K562 (cell line): Measurements from ENCODE around the gene INPP5K. TPM values are rescaled to one million over a fixed set of nuclear protein-coding genes. Genes with fewer than 3 reads are reported as not detected.

Experiments
- ATAC-seq: fragments of 200-7000 bp; cut with Tn5 transposase; 3 replicates; pipeline ENCODE4 v1.9.1; 2020; ENCODE audit warnings: moderate library complexity
- BruUV-seq: library from RNA; stranded (reverse); fragments of 400-500 nt; replicated peaks from 2 replicates; lab custom pipeline; 2021; lab: Mats Ljungman, UMichigan
- CTCF ChIA-PET: fragments of 300-600 bp; formaldehyde crosslinking; extraction: SDS; loops from one replicate; lab custom pipeline; 2021; ENCODE audit warnings: low intra/inter-chr PET ratio; lab: Yijun Ruan, JAX
- POLR2A ChIA-PET: fragments of 300-600, 350-650 bp; sonication (Branson Sonifier 250); formaldehyde crosslinking; extraction: SDS; loops from one replicate; lab custom pipeline; 2021; ENCODE audit warnings: antibody characterized with exemption, inconsistent platforms; lab: Yijun Ruan, JAX
- DNase-seq, 4 experiments: peaks; one replicate each; pipeline versions ENCODE4 v3.0.0 to v3.0.0-alpha.2; 2011 to 2018; ENCODE audit warnings: low spot score in 3 of 4, mixed read lengths in 3 of 4; ENCODE audit errors: extremely low read depth in 1 of 4
- FAIRE-seq: peaks from 2 replicates; lab custom pipeline; 2011; peaks lifted over from hg19 to GRCh38; lab: Jason Lieb, UNC
- H2AFZ ChIP-seq: 2 replicates; pipeline ENCODE4 v1.6.0; 2011; ENCODE audit warnings: low read depth, low read length, control low read depth, inconsistent platforms
- H3K27ac ChIP-seq: fragments of 200-600 bp; 3 replicates; pipeline ENCODE4 v1.8.0; 2011; ENCODE audit warnings: low read depth, mild to moderate bottlenecking, control low read depth, inconsistent platforms, low read length, moderate library complexity, mixed read lengths; ENCODE audit errors: extremely low read depth
- H3K27me3 ChIP-seq, 2 experiments: fragments of 300-600 bp in 1 of 2; 2 replicates in 1 of 2; 3 replicates in 1 of 2; pipeline versions ENCODE4 v1.6.0 to v1.8.0; 2011; ENCODE audit warnings: inconsistent platforms in 2 of 2, low read length in 2 of 2, mild to moderate bottlenecking in 1 of 2, mixed read lengths in 1 of 2, moderate library complexity in 1 of 2; ENCODE audit not compliant: control insufficient read depth in 2 of 2, insufficient read depth in 2 of 2
- H3K36me3 ChIP-seq: fragments of 300-600 bp; 3 replicates; pipeline ENCODE4 v1.8.0; 2011; ENCODE audit warnings: mild to moderate bottlenecking, low read length, inconsistent platforms; ENCODE audit not compliant: control insufficient read depth, insufficient read depth
- H3K4me1 ChIP-seq, 2 experiments: fragments of 200-600 bp in 1 of 2; replicated peaks in 1 of 2; 2 replicates in 1 of 2; 3 replicates in 1 of 2; pipeline versions ENCODE4 v1.5.1 to v1.8.0; 2011; ENCODE audit warnings: inconsistent platforms in 2 of 2, low read length in 2 of 2, mild to moderate bottlenecking in 1 of 2, mixed read lengths in 1 of 2, moderate library complexity in 1 of 2; ENCODE audit not compliant: control insufficient read depth in 2 of 2, insufficient read depth in 2 of 2
- H3K4me2 ChIP-seq: 2 replicates; pipeline ENCODE4 v1.6.1; 2011; ENCODE audit warnings: low read length, control low read depth, inconsistent platforms, mixed read lengths; ENCODE audit not compliant: insufficient read depth
- H3K4me3 ChIP-seq: fragments of 200-600 bp; sonication (generic), shearing (Covaris generic); 2 replicates; pipeline ENCODE4 v1.5.1; 2016; ENCODE audit warnings: control low read depth, inconsistent platforms
- H3K79me2 ChIP-seq: fragments of 200-600 bp; 3 replicates; pipeline ENCODE4 v1.8.0; 2011; ENCODE audit warnings: low read length, inconsistent platforms; ENCODE audit not compliant: control insufficient read depth, insufficient read depth
- H3K9ac ChIP-seq, 2 experiments: 2 replicates each; pipeline versions ENCODE4 v1.6.0 to v1.6.1; 2011; ENCODE audit warnings: low read depth in 2 of 2, low read length in 2 of 2, control low read depth in 1 of 2, inconsistent platforms in 1 of 2, mild to moderate bottlenecking in 1 of 2, mixed read lengths in 1 of 2; ENCODE audit not compliant: insufficient read depth in 1 of 2
- H3K9me1 ChIP-seq: one replicate; pipeline ENCODE4 v1.6.0; 2011; ENCODE audit warnings: inconsistent platforms, mild to moderate bottlenecking, low read length, moderate library complexity; ENCODE audit not compliant: control insufficient read depth, insufficient read depth
- H3K9me3 ChIP-seq: replicated peaks from 2 replicates; pipeline ENCODE4 v1.5.1; 2011; ENCODE audit warnings: low read depth, low read length, inconsistent platforms; ENCODE audit not compliant: control insufficient read depth, insufficient read depth
- H4K20me1 ChIP-seq: replicated peaks from 2 replicates; pipeline ENCODE4 v1.6.1; 2011; ENCODE audit warnings: low read length, inconsistent platforms, mixed read lengths; ENCODE audit not compliant: control insufficient read depth, insufficient read depth
- MEF2A ChIP-seq: IDR thresholded peaks from 2 replicates; pipeline ENCODE4 v1.6.1; 2011; ENCODE audit warnings: low read depth, mild to moderate bottlenecking, low read length, moderate library complexity; ENCODE audit not compliant: control insufficient read depth
- MYNN ChIP-seq, 2 experiments: sonication (generic); formaldehyde crosslinking in 1 of 2; IDR thresholded peaks; 2 replicates each; pipeline versions ENCODE4 v1.5.0 to v1.6.1; 2016 to 2020; ENCODE audit warnings: antibody characterized with exemption in 1 of 2, missing genetic modification reagents in 1 of 2
- POLR2B ChIP-seq: fragments of 450-650 bp; IDR thresholded peaks from 2 replicates; pipeline ENCODE4 v1.6.1; 2018; ENCODE audit warnings: low read depth; ENCODE audit not compliant: partially characterized antibody
- ZNF12 ChIP-seq: sonication (generic); formaldehyde crosslinking; IDR thresholded peaks from 2 replicates; pipeline ENCODE4 v1.4.0; 2020; ENCODE audit warnings: mild to moderate bottlenecking, missing genetic modification reagents
- ZNF717 ChIP-seq: fragments of 250-450 bp; sonication (Bioruptor Pico); IDR thresholded peaks from 2 replicates; pipeline ENCODE4 v1.5.0; 2021
- ZNF766 ChIP-seq: fragments of 200-800 bp; sonication (Bioruptor generic); conservative IDR thresholded peaks from 2 replicates; pipeline ENCODE4 v1.6.1; 2016; ENCODE audit warnings: missing genetic modification characterization, missing compliant biosample characterization
- WGBS: fragments of 100-300 bp; shearing (Covaris generic); methylation state at CpG from one replicate; pipeline ENCODE4 v1.1.6; 2016; ENCODE audit warnings: low coverage, mixed read lengths; ENCODE audit not compliant: insufficient coverage; ENCODE audit errors: missing lambda C conversion rate; 5-methylcytosine and 5-hydroxymethylcytosine counted together
- in situ Hi-C: fragments of 300-500 bp; cut with MboI; formaldehyde crosslinking; loops from 4 replicates; pipeline ENCODE4 v1.15.0; 2018; ENCODE audit warnings: inconsistent platforms, mixed read lengths
- intact Hi-C: fragments of 100-400 bp; cut with micrococcal nuclease; formaldehyde crosslinking; loops from 2 replicates; pipeline ENCODE4 v1.14.2; 2022
- polyA plus RNA-seq, 8 experiments: library from polyadenylated mRNA; depleted of rRNA in 4 of 8; stranded (reverse) in 5 of 8; unstranded in 3 of 8; fragments of >200 nt; fragmentation: Nextera tagmentation in 2 of 8; fragmentation: Illumina TruSeq in 1 of 8; extraction: Ambion mirVana in 2 of 8; extraction: Trizol in 1 of 8; gene quantifications; 2 replicates each; pipeline versions ENCODE4 v1.2.1 to v1.2.3, GENCODE V29; 2011 to 2014; ENCODE audit warnings: inconsistent platforms in 1 of 8, missing spikeins in 1 of 8
- total RNA-seq, 7 experiments: library from RNA; depleted of rRNA in 6 of 7; stranded (reverse); fragments of >200 nt in 6 of 7; fragmentation: Illumina TruSeq in 2 of 7; extraction: Trizol in 2 of 7; gene quantifications; 2 replicates each; pipeline versions ENCODE4 v1.2.1 to v1.2.3, GENCODE V29; 2011 to 2021; ENCODE audit warnings: low replicate concordance in 1 of 7
- TF ChIP-seq, protein P1 (sequence below): IDR thresholded peaks from 2 replicates; pipeline ENCODE4 v1.6.1; 2011; ENCODE audit not compliant: insufficient read length; ENCODE audit errors: extremely low read depth

The INPP5K gene
- total and polyA plus RNA-seq, 9 of the 15 experiments (the other 6 are each of a cell fraction or from before 2014, with no cell fraction given) = 0.63 to 15.1 (median 10.1) TPM

DNA sequence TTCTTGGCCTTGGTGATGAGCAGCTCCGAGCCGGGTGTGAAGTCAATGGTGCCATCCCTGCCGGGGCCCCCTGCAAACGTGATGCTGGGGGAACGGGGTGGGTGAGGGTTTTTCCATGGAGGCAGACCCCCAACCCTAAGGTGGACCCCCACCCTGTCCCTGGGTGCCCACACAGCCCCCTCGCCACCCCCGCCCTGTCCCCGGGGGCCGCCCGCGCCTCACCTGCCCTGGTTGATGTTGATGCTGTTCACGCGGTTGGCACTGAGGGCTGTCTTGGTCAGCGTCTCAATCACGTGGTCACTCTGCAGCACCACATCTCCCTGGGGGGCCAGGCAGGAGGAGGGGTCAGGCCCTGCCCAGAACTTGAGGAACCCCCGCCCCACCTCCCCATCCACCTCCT, 49.2 kb downstream of the INPP5K start:
- no peaks in the 10 kb centered on the region for H3K9me1 ChIP-seq
- H3K27ac ChIP-seq = no peak overlapping the region
- H2AFZ ChIP-seq = no peak overlapping the region
- no TSS peak for BruUV-seq
- H3K4me2 ChIP-seq = no peak overlapping the region
- H4K20me1 ChIP-seq = no peaks in the 10 kb centered on the region
- H3K27me3 ChIP-seq = no peaks in the 10 kb centered on the region
- peaks cover 8 to 26% of the 10 kb centered on the region in 2 experiments; a peak in 3 of 5 replicates for H3K4me1 ChIP-seq
- POLR2A ChIA-PET = no interaction called here
- no peak for TF ChIP-seq ZNF12 (CRISPR knock-in tag)
- TF ChIP-seq POLR2B = no peak
- TF ChIP-seq MEF2A = no peak
- TF ChIP-seq ZNF717 = no peak
- TF ChIP-seq ZNF766 (CRISPR knock-in tag) = no peak
- no peak for TF ChIP-seq MYNN (IDR thresholded peaks at IDR 0.05)
- TF ChIP-seq MYNN (CRISPR knock-in tag; IDR thresholded peaks at IDR 0.05) = no peak
- TF ChIP-seq, protein P1, sequence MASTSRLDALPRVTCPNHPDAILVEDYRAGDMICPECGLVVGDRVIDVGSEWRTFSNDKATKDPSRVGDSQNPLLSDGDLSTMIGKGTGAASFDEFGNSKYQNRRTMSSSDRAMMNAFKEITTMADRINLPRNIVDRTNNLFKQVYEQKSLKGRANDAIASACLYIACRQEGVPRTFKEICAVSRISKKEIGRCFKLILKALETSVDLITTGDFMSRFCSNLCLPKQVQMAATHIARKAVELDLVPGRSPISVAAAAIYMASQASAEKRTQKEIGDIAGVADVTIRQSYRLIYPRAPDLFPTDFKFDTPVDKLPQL = no peak
- TF ChIP-seq, all 486 proteins: peak for 0
- in situ Hi-C loops = no loop called here
- CTCF ChIA-PET = no interaction called here
- ATAC-seq (no peak), DNase-seq (no peak), FAIRE-seq (no peak)
- WGBS = no CpG with 5 or more reads among the region's 16 CpGs
- Histone ChIP-seq H3K79me2 (no peaks in the 10 kb centered on the region), H3K9ac (no peak overlapping the region), H3K4me3 (no peak overlapping the region), H3K36me3 (peaks cover 35% of the 10 kb centered on the region; the same call in 2 of the 3 replicates), H3K9me3 (no peaks in the 10 kb centered on the region)
- intact Hi-C loops = no loop called here
